Transverse colon (tissue), 4 donors: ENCODE measurements around the gene CEP250.

Experiments used
- CTCF ChIP-seq, 5 experiments: fragments of 200-600 bp in 3 of 5; fragments of 450-650 bp in 2 of 5; sonication (generic) in 3 of 5; IDR thresholded peaks; 1 replicate in 2 of 5; 2 replicates in 3 of 5; pipeline ENCODE4 v1.5.1; 2016 to 2017; ENCODE audit warnings: antibody characterized with exemption in 5 of 5, inconsistent platforms in 3 of 5, mild to moderate bottlenecking in 2 of 5, moderate library complexity in 1 of 5
- EP300 ChIP-seq: sonication (generic); formaldehyde crosslinking; IDR thresholded peaks from one replicate; pipeline ENCODE4 v1.6.1; 2017; ENCODE audit warnings: antibody characterized with exemption, low read depth
- POLR2A ChIP-seq: fragments of 450-650 bp; IDR thresholded peaks from one replicate; pipeline ENCODE4 v1.6.1; 2016; ENCODE audit warnings: antibody characterized with exemption, mild to moderate bottlenecking, moderate library complexity
- POLR2AphosphoS5 ChIP-seq, 3 donors: sonication (generic); formaldehyde crosslinking; IDR thresholded peaks; one replicate each; pipeline ENCODE4 v1.6.1; 2016; ENCODE audit warnings: antibody characterized with exemption in 3 of 3

- TF ChIP-seq CTCF (IDR thresholded peaks at IDR 0.05) (no peak), EP300 (no peak), POLR2A (no peak), POLR2AphosphoS5 (IDR thresholded peaks at IDR 0.05) (no peak)
Observed at GRCh38 chr20:35562541-35563110, 107.2 kb downstream of the CEP250 start.
